ENCODE data around the gene CIZ1. TPM values are rescaled to one million over a fixed set of nuclear protein-coding genes. Genes with fewer than 3 reads are reported as not detected.
A peak's percentile ranks its signal among the peaks of the same experiment; 100 is the strongest.
"Not testable (repeated sequence)": the region's sequence is repeated elsewhere in the genome, so short reads cannot be mapped to it uniquely, and the experiment has no call there.

The CIZ1 gene
- total RNA-seq, 1 donor from 2014 or later = 86.1 TPM

- intact Hi-C loops (cut with DNase I); DNase-seq (ENCODE audit: low spot score): not testable (repeated sequence)
These were observed 55.8 kb downstream of the CIZ1 start for GRCh38 chr9:128135561-128135960.

- intact Hi-C loops (cut with DNase I); DNase-seq (ENCODE audit: low spot score): not testable (repeated sequence)
These were observed 59.2 kb downstream of the CIZ1 start for GRCh38 chr9:128132139-128132538.

- DNase-seq (ENCODE audit: low spot score); intact Hi-C loops (cut with DNase I): not testable (repeated sequence)
These were observed 60.0 kb downstream of the CIZ1 start for GRCh38 chr9:128131346-128131745.

GRCh38 chr9:128130651-128131050 is 60.7 kb downstream of the CIZ1 start:
- DNase-seq (ENCODE audit: low spot score); intact Hi-C loops (cut with DNase I): not testable (repeated sequence)

- intact Hi-C loops (cut with DNase I) = not testable (repeated sequence)
These were observed 61.3 kb downstream of the CIZ1 start for GRCh38 chr9:128129976-128130590.

GRCh38 chr9:128128836-128129590 is 62.4 kb downstream of the CIZ1 start:
- no peak for DNase-seq (ENCODE audit: low spot score)
- intact Hi-C loops (cut with DNase I) = no loop called here

More at GRCh38 chr9:128129976-128130590, 61.3 kb downstream of the CIZ1 start:
- not testable (repeated sequence) for DNase-seq (ENCODE audit: low spot score)

- peak; percentile 91 for DNase-seq (ENCODE audit: low spot score)
- intact Hi-C loops (cut with DNase I) = loop anchor here (2.0 kb wide), 1 partner anchor 29 kb away; no protein-coding TSS in a partner anchor
These were observed 63.2 kb downstream of the CIZ1 start for GRCh38 chr9:128127990-128128835.

GRCh38 chr9:128127568-128127989 is 63.8 kb downstream of the CIZ1 start, which contains the start of gene PTGES2:
Gene PTGES2, minus strand, starts transcription at chr9:128127729. Its CDS starts 12 bp downstream, at chr9:128127717.
- DNase-seq (ENCODE audit: low spot score) = peak; percentile 93
- intact Hi-C loops (cut with DNase I) = loop anchor here (2.0 kb wide), 1 partner anchor 29 kb away; no protein-coding TSS in a partner anchor

GRCh38 chr9:128125580-128126354 is 65.6 kb downstream of the CIZ1 start:
- intact Hi-C loops (cut with DNase I) = loop anchor here (2.0 kb wide), 1 partner anchor 27 kb away; no protein-coding TSS in a partner anchor
- no peak for DNase-seq (ENCODE audit: low spot score)

- intact Hi-C loops (cut with DNase I) = no loop called here
- peak; percentile 86 for DNase-seq (ENCODE audit: low spot score)
These were observed 66.3 kb downstream of the CIZ1 start for GRCh38 chr9:128124873-128125579.

GRCh38 chr9:128124451-128124850 is 66.9 kb downstream of the CIZ1 start:
- intact Hi-C loops (cut with DNase I) = no loop called here
- no peak for DNase-seq (ENCODE audit: low spot score)

GRCh38 chr9:128123451-128124080 is 67.8 kb downstream of the CIZ1 start:
- DNase-seq (ENCODE audit: low spot score) = no peak
- intact Hi-C loops (cut with DNase I) = no loop called here

GRCh38 chr9:128122809-128123175 is 68.6 kb downstream of the CIZ1 start:
- no peak for DNase-seq (ENCODE audit: low spot score)
- intact Hi-C loops (cut with DNase I) = no loop called here

GRCh38 chr9:128121924-128122808 is 69.2 kb downstream of the CIZ1 start:
- DNase-seq (ENCODE audit: low spot score) = no peak
- intact Hi-C loops (cut with DNase I) = no loop called here

GRCh38 chr9:128121466-128121810 is 69.9 kb downstream of the CIZ1 start:
- no peak for DNase-seq (ENCODE audit: low spot score)
- intact Hi-C loops (cut with DNase I) = no loop called here

- no peak for DNase-seq (ENCODE audit: low spot score)
- intact Hi-C loops (cut with DNase I) = no loop called here
These were observed 70.5 kb downstream of the CIZ1 start for GRCh38 chr9:128120741-128121465.
